Upper lobe of left lung (tissue), 6 donors: ENCODE data around the gene PSTPIP2. TPM values are rescaled to one million over a fixed set of nuclear protein-coding genes. Genes with fewer than 3 reads are reported as not detected.

ENCODE experiments used
- ATAC-seq, 2 donors: fragments of 200-7000 bp; cut with Tn5 transposase; one replicate each; pipeline ENCODE4 v1.9.1; 2022; ENCODE audit warnings: mild to moderate bottlenecking in 2 of 2, moderate library complexity in 2 of 2; ENCODE audit not compliant: low FRiP score in 2 of 2
- DNase-seq, 2 donors: peaks; one replicate each; pipeline ENCODE4 v3.0.0-alpha.2; 2019 to 2020
- H3K27ac ChIP-seq, 4 donors: fragments of 200-600 bp; sonication (generic); one replicate each; pipeline ENCODE4 v1.5.1; 2016 to 2019
- H3K27me3 ChIP-seq, 4 donors: fragments of 200-600 bp; sonication (generic); one replicate each; pipeline ENCODE4 v1.5.1; 2017 to 2019
- H3K36me3 ChIP-seq, 4 donors: fragments of 200-600 bp; sonication (generic); one replicate each; pipeline ENCODE4 v1.5.1; 2016 to 2019
- H3K4me1 ChIP-seq, 4 donors: fragments of 200-600 bp; sonication (generic); one replicate each; pipeline ENCODE4 v1.5.1; 2018 to 2019
- H3K4me3 ChIP-seq, 4 donors: fragments of 200-600 bp; sonication (generic); one replicate each; pipeline ENCODE4 v1.5.1; 2017 to 2019; ENCODE audit warnings: mild to moderate bottlenecking in 2 of 4, moderate library complexity in 1 of 4
- H3K9me3 ChIP-seq, 4 donors: fragments of 200-600 bp; sonication (generic); one replicate each; pipeline ENCODE4 v1.5.1; 2018 to 2019
- EP300 ChIP-seq, 4 donors: sonication (generic); formaldehyde crosslinking; IDR thresholded peaks; one replicate each; pipeline ENCODE4 v1.5.1; 2017; ENCODE audit warnings: antibody characterized with exemption in 4 of 4, control low read depth in 2 of 4
- POLR2A ChIP-seq, 4 donors: fragments of 450-650 bp; IDR thresholded peaks; one replicate each; pipeline ENCODE4 v1.5.1; 2016 to 2017; ENCODE audit warnings: antibody characterized with exemption in 4 of 4, mild to moderate bottlenecking in 2 of 4
- POLR2AphosphoS5 ChIP-seq, 2 donors: sonication (generic); formaldehyde crosslinking; IDR thresholded peaks; one replicate each; pipeline ENCODE4 v1.5.1; 2017; ENCODE audit warnings: antibody characterized with exemption in 2 of 2
- WGBS, 2 donors: methylation state at CpG; one replicate each; pipeline ENCODE4 v1.1.5; 2017 to 2018; 5-methylcytosine and 5-hydroxymethylcytosine counted together
- total RNA-seq, 6 donors: library from RNA; depleted of rRNA in 4 of 6; stranded (reverse); fragments of >200 nt in 4 of 6; gene quantifications; one replicate each; pipeline versions ENCODE4 v1.1.0 to v1.2.1, GENCODE V29; 2016 to 2021
- TF ChIP-seq, protein P1 (sequence below), 6 experiments: fragments of 450-650 bp in 4 of 6; fragments of 200-600 bp in 2 of 6; sonication (generic) in 2 of 6; IDR thresholded peaks; one replicate each; pipeline ENCODE4 v1.5.1; 2016 to 2019; ENCODE audit warnings: antibody characterized with exemption in 6 of 6
- donor health status: DM: no; HTN: no; CAD: no; lungs with moderate emphysema.
- donor health status: DM: no; HTN: yes; CAD: no; lungs with severe emphysema.

Gene PSTPIP2
- total RNA-seq, 6 donors from 2014 or later, result 8.9 to 48.2 (median 13.0) TPM

DNA sequence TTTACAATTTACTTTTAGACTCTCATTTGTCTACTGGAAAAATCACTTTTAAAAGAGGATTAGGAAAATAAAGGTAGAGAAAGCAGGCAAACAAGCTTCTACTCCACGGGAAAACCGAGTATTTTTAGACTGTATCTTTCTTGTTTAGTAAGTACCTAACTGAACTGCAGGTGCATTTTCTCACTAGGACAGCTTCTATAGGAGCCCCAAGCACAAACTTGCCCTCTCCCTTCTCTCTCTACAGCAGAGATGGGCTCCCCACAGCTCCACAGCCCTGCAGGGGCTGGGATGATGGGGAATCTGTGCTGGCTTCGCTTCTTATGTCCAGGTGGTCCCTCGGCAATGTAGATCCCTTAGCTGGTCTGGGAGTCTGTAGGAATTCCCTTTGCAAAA lies 16.2 kb downstream of the PSTPIP2 start:
- DNase-seq (no peak), ATAC-seq (no peak)
- Histone ChIP-seq H3K36me3 (no peaks in the 10 kb centered on the region), H3K4me3 (no peak overlapping the region), H3K9me3 (no peaks in the 10 kb centered on the region), H3K27me3 (no peaks in the 10 kb centered on the region), H3K27ac (peak overlapping the region in 1 of 4 donors; percentile 44), H3K4me1 (peaks cover 4 to 14% (median 13%) of the 10 kb centered on the region in 4 donors)
- TF ChIP-seq EP300 (IDR thresholded peaks at IDR 0.05), result no peak
- TF ChIP-seq POLR2AphosphoS5 (IDR thresholded peaks at IDR 0.05), result no peak
- TF ChIP-seq POLR2A (IDR thresholded peaks at IDR 0.05), result no peak
- TF ChIP-seq, protein P1, sequence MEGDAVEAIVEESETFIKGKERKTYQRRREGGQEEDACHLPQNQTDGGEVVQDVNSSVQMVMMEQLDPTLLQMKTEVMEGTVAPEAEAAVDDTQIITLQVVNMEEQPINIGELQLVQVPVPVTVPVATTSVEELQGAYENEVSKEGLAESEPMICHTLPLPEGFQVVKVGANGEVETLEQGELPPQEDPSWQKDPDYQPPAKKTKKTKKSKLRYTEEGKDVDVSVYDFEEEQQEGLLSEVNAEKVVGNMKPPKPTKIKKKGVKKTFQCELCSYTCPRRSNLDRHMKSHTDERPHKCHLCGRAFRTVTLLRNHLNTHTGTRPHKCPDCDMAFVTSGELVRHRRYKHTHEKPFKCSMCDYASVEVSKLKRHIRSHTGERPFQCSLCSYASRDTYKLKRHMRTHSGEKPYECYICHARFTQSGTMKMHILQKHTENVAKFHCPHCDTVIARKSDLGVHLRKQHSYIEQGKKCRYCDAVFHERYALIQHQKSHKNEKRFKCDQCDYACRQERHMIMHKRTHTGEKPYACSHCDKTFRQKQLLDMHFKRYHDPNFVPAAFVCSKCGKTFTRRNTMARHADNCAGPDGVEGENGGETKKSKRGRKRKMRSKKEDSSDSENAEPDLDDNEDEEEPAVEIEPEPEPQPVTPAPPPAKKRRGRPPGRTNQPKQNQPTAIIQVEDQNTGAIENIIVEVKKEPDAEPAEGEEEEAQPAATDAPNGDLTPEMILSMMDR (IDR thresholded peaks at IDR 0.05), result no peak
- 60 to 62% methylated on average over 4 of the region's 4 CpGs for WGBS, 2 donors

DNA sequence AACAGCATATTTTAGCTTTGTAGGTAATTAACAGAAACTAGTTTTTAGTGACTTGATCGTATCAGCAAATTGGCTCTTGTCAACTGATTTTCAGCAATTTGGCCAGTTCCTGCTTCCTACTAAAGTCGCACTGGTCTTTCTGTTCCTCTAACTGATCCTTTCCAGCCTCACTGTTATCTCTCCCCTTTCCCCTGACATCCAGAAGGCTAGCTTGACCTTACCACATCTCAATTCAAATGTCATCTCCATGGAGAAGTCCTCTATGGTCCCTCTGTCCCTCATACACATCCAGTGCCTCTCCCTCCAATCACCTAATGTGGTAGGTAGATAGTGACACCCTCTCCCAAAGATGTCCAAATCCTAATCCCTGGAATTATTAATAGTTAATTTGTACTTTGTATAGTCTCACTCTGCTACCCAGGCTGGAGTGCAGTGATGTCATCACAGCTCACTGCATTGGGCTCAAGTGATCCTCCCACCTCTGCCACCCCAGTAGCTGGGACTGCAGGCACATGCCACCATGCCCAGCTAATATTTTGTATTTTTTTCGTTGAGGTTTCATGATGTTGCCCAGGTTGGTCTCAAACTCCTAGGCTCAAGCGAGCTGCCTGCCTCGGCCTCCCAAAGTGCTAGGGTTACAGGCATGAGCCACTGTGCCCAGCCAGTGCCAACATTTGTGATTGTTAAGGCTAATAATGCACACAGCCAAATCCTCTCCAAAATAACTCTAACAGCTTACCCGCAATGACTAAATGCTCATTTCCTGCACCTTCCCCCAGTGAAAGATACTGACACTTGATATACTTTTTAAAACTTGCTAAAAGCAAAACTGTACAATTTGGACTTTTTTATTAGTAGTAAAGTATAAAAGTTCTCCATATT lies 16.9 kb downstream of the PSTPIP2 start:
- Histone ChIP-seq H3K27me3 (no peaks in the 10 kb centered on the region), H3K4me1 (peaks cover 4 to 14% (median 13%) of the 10 kb centered on the region in 4 donors), H3K36me3 (no peaks in the 10 kb centered on the region), H3K9me3 (no peaks in the 10 kb centered on the region), H3K4me3 (no peak overlapping the region), H3K27ac (peak overlapping the region in 1 of 4 donors; percentile 44)
- no peak for TF ChIP-seq POLR2AphosphoS5 (IDR thresholded peaks at IDR 0.05)
- TF ChIP-seq EP300 (IDR thresholded peaks at IDR 0.05), result no peak
- TF ChIP-seq POLR2A (IDR thresholded peaks at IDR 0.05), result no peak
- TF ChIP-seq, protein P1 (IDR thresholded peaks at IDR 0.05), result no peak
- DNase-seq (no peak), ATAC-seq (no peak)
- 62 to 74% methylated on average over 6 of the region's 6 CpGs for WGBS, 2 donors

DNA sequence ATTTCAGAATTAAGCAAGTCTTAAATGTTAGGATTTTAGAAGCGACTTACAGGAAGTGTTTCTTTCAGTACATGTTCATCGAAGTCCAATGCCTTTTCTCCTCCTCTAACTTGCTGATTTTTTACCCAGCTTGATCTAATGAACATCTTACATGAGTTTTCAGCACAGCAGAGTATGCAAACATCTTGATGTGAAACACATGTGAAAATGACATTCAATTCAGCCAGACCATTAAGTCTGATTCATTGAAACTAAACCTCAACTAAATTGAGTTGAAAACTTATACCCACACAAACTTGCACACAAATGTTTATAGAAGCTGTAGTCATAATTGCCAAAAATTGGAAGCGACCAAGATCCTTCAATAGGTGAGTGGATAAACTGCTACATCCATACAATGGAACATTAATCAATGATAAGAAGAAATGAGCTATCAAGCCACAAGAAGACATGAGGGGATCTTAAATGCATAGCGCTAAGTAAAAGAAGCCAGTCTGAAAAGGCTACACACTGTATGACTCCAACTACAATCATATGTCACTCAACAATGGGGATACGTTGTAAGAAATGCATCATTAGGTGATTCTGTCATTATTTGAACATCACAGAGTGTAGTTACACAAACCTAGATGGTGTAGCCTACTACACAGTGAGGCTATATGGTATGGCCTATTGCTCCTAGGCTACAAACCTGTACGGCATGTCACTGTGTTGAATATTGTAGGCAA lies 18.5 kb downstream of the PSTPIP2 start:
- Histone ChIP-seq H3K4me3 (no peak overlapping the region), H3K27ac (peak overlapping the region in 1 of 4 donors; percentile 8), H3K4me1 (peaks cover 4 to 14% (median 13%) of the 10 kb centered on the region in 4 donors), H3K27me3 (no peaks in the 10 kb centered on the region), H3K9me3 (no peaks in the 10 kb centered on the region), H3K36me3 (no peaks in the 10 kb centered on the region)
- DNase-seq, result no peak
- TF ChIP-seq POLR2A (IDR thresholded peaks at IDR 0.05) (no peak), EP300 (IDR thresholded peaks at IDR 0.05) (no peak), POLR2AphosphoS5 (IDR thresholded peaks at IDR 0.05) (no peak)
- TF ChIP-seq, protein P1 (IDR thresholded peaks at IDR 0.05), result no peak
- ATAC-seq, result no peak
- 80 to 87% methylated on average over 6 of the region's 6 CpGs for WGBS, 2 donors

DNA sequence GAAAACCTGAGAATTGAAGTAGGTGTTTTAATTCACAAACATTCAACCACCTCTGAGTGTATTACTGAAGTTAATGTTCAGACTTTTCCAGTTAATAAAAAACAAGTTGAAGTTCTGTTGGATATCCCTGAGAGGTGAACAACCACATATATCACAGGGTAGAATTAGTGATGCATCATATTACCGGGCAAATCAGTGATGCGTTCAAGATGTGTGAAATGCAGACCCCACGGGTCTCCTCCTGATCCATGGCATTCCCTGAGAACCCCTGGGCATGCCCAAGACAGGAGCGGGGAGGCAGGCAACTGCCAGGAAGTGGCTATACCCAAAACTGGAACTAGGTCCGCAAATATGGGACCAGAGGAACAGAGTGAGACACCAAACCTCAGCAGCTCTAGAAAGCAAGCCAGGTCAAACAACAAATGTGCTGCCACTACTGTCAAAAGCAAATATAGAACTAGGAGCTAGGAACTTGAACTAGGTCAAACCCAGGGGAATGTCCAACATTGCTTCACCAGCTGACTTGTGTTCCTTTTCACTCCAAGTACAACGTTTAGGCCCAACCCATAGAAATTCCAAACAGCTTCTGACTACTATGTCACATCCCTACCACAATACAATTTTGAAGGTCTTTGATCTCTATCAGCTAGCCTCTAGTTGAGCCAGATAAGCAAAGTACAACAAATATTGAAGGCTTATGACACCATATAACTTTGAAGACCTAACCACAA lies 20.2 kb downstream of the PSTPIP2 start:
- ATAC-seq, result peak; percentile 68 to 87
- Histone ChIP-seq H3K27ac (peak overlapping the region in 3 of 4 donors; percentile 8 to 52 (median 32)), H3K27me3 (no peaks in the 10 kb centered on the region), H3K4me1 (peaks cover 4 to 14% (median 13%) of the 10 kb centered on the region in 4 donors), H3K9me3 (no peaks in the 10 kb centered on the region), H3K4me3 (no peak overlapping the region), H3K36me3 (no peaks in the 10 kb centered on the region)
- WGBS, 2 donors, result 53 to 57% methylated on average over 6 of the region's 6 CpGs
- peak in 1 of 2 donors; percentile 71 for DNase-seq
- TF ChIP-seq EP300 (IDR thresholded peaks at IDR 0.05), result peak in 1 of 4 donors; percentile 72
- TF ChIP-seq POLR2A (IDR thresholded peaks at IDR 0.05), result no peak
- peak; percentile 10 to 28 for TF ChIP-seq POLR2AphosphoS5 (IDR thresholded peaks at IDR 0.05)
